ENCODE measurements around the gene NEK1. TPM values are rescaled to one million over a fixed set of nuclear protein-coding genes. Genes with fewer than 3 reads are reported as not detected.

NEK1 gene
- total and polyA plus RNA-seq, 2 of the 8 experiments (the other 6 are each of a cell fraction or from before 2014, with no cell fraction given) = 3.9 to 11.7 TPM

GRCh38 chr4:169628579-169628978 lies 16.2 kb upstream of the NEK1 start (continued):
- no peak for TF ChIP-seq JUND (IDR thresholded peaks at IDR 0.05; ENCODE audit: low read length)
- TF ChIP-seq TAF1 (IDR thresholded peaks at IDR 0.05; ENCODE audit: low read depth, low read length) = no peak
- TF ChIP-seq KDM1A (IDR thresholded peaks at IDR 0.05; ENCODE audit: borderline replicate concordance, low read length) = no peak
- TF ChIP-seq CBX8 (IDR thresholded peaks at IDR 0.05; ENCODE audit: borderline replicate concordance, low read depth, low read length) = no peak
